Measurements from ENCODE around the gene ZDHHC3. TPM values are rescaled to one million over a fixed set of nuclear protein-coding genes. Genes with fewer than 3 reads are reported as not detected.
A peak's percentile ranks its signal among the peaks of the same experiment; 100 is the strongest.

The ZDHHC3 gene
- total RNA-seq, 1 donor from 2014 or later = 63.4 TPM

DNA sequence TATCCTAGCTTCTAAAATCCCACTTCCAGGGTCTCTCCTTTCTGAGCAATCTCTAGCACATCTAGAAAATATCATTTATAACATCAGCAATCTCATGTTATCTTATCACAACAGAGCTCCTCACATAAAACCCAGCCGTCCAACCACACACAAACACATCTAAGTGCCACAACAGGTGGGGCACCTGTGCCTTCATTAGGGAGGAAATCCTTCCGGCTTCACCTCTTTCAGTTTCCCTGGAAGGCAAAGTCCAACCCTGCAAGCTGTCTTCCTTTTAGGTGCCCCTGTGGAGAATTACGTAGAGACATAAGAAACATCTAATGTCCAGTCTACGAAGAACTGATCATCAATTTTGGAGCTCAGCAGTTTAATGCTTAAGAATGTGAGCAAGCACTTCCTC is 1.6 kb downstream of the ZDHHC3 start:
- Mint-ChIP-seq H3K4me3 (ENCODE audit: unreplicated experiment) (peak overlapping the region; percentile 98), H3K27me3 (ENCODE audit: low read depth) (no peaks in the 10 kb centered on the region), H3K36me3 (ENCODE audit: low read depth) (peaks cover 4% of the 10 kb centered on the region), H3K9me3 (ENCODE audit: low read depth) (no peaks in the 10 kb centered on the region), H3K27ac (ENCODE audit: unreplicated experiment) (no peak overlapping the region), H3K4me1 (ENCODE audit: low read depth) (peaks cover 34% of the 10 kb centered on the region)
- TF ChIP-seq, protein P1, sequence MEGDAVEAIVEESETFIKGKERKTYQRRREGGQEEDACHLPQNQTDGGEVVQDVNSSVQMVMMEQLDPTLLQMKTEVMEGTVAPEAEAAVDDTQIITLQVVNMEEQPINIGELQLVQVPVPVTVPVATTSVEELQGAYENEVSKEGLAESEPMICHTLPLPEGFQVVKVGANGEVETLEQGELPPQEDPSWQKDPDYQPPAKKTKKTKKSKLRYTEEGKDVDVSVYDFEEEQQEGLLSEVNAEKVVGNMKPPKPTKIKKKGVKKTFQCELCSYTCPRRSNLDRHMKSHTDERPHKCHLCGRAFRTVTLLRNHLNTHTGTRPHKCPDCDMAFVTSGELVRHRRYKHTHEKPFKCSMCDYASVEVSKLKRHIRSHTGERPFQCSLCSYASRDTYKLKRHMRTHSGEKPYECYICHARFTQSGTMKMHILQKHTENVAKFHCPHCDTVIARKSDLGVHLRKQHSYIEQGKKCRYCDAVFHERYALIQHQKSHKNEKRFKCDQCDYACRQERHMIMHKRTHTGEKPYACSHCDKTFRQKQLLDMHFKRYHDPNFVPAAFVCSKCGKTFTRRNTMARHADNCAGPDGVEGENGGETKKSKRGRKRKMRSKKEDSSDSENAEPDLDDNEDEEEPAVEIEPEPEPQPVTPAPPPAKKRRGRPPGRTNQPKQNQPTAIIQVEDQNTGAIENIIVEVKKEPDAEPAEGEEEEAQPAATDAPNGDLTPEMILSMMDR (IDR thresholded peaks at IDR 0.05) = no peak
- no peak for DNase-seq (ENCODE audit: low spot score)

DNA sequence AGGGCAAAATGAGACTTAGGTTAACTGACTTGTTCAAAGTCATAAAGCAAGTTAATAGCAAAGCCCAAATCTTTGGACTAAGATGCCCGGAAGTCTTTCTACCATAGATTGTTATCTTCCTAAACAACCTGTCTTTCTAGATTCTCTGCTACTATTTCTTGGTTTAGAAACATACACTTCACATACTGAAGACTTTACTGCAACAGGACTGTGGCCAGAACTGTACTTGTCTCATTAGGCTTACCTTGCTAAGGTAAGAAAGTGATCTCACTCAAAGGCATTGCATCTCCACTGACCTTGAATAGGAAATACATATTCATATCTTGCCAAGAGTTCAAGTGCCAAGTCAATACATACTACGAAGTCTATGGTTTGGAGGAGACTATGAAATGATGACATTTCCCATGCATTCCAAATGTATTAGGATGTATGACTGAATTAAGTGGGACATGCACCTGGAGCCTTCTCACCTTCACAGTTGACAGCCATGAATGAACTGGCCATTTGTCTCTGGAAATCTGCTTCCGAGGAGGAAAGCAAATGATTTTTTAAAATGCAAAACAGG is 5.0 kb downstream of the ZDHHC3 start:
- H3K27ac Mint-ChIP-seq (ENCODE audit: unreplicated experiment) = no peak overlapping the region
- H3K9me3 Mint-ChIP-seq (ENCODE audit: low read depth) = no peaks in the 10 kb centered on the region
- TF ChIP-seq, protein P1 (IDR thresholded peaks at IDR 0.05) = no peak
- peaks cover 14% of the 10 kb centered on the region for H3K4me1 Mint-ChIP-seq (ENCODE audit: low read depth)
- H3K4me3 Mint-ChIP-seq (ENCODE audit: unreplicated experiment) = no peak overlapping the region
- no peaks in the 10 kb centered on the region for H3K27me3 Mint-ChIP-seq (ENCODE audit: low read depth)
- peaks cover 2% of the 10 kb centered on the region for H3K36me3 Mint-ChIP-seq (ENCODE audit: low read depth)
- DNase-seq (ENCODE audit: low spot score) = no peak

DNA sequence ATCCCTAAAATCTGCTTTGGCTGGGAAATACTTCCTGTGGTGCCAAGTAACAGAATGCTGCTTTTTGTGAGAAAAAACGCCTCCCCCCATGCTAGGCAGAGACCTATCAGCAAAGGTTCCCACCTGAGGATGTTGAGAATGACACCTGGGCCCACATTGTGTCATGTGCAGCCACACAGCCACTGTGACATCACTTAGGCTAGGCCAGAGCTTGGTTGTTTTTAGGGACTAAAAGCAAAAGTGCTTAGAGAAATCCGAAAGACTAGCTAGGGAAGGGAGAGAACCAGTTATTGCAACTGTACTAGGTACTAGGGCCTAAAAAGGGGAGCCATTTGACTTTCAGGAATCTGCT is 6.2 kb downstream of the ZDHHC3 start:
- TF ChIP-seq, protein P1 (IDR thresholded peaks at IDR 0.05) = no peak
- H3K4me3 Mint-ChIP-seq (ENCODE audit: unreplicated experiment) = no peak overlapping the region
- H3K27ac Mint-ChIP-seq (ENCODE audit: unreplicated experiment) = no peak overlapping the region
- no peaks in the 10 kb centered on the region for H3K9me3 Mint-ChIP-seq (ENCODE audit: low read depth)
- peaks cover 2% of the 10 kb centered on the region for H3K36me3 Mint-ChIP-seq (ENCODE audit: low read depth)
- peaks cover 8% of the 10 kb centered on the region for H3K4me1 Mint-ChIP-seq (ENCODE audit: low read depth)
- no peaks in the 10 kb centered on the region for H3K27me3 Mint-ChIP-seq (ENCODE audit: low read depth)
- DNase-seq (ENCODE audit: low spot score) = no peak

DNA sequence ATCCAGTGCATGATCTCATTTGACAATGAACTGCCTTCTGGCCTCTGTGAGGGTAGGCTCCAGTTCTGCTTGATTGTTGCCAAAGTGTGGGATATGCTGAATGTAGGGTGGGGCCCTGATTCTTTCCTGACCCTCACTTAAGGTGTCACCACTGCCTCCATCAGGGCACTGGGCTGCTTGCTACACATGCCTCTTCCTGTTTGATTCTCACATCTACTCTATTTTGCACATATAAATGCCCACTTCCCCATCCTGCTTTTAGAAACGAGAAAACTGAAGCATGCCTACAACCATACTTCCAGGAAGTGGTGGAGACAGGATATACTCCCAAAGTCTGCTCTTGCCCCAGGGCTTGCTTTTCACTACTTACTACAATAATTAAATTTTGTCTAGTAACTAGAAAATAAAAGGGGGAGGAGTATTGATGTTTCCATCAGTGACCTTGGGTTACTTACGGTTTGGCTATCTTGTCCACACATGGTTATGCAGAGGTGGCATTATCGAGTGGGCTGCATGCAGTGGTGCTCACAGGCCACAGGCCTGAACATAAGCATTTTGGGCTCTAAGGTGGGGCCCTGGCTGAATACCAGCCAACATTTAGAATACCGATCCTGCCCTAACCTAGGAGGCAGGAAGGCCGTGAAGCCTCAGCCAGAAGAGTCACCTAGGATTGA is 6.7 kb downstream of the ZDHHC3 start:
- Mint-ChIP-seq H3K4me3 (ENCODE audit: unreplicated experiment) (no peak overlapping the region), H3K9me3 (ENCODE audit: low read depth) (no peaks in the 10 kb centered on the region), H3K27ac (ENCODE audit: unreplicated experiment) (no peak overlapping the region), H3K27me3 (ENCODE audit: low read depth) (no peaks in the 10 kb centered on the region), H3K36me3 (ENCODE audit: low read depth) (peaks cover under 1% of the 10 kb centered on the region), H3K4me1 (ENCODE audit: low read depth) (peaks cover 3% of the 10 kb centered on the region)
- no peak for DNase-seq (ENCODE audit: low spot score)
- TF ChIP-seq, protein P1 (IDR thresholded peaks at IDR 0.05) = no peak

DNA sequence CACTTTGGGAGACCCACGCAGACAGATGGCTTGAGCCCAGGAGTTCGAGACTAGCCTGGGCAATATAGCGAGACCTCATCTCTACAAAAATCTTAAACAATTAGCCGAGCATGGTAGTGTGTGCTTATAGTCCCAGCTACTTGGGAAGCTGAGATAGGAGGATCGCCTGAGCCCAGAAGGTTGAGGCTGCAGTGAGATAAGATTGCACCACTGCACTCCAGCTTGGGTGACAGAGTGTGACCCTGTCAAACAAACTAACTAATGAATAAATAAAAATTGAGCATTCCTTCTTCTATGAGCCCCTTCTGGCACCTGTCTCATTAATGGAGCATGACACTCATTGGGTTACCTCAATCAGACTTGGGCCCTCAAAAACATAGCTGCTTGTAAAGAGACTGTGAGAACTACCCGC is 7.5 kb downstream of the ZDHHC3 start:
- no peaks in the 10 kb centered on the region for H3K9me3 Mint-ChIP-seq (ENCODE audit: low read depth)
- no peak for DNase-seq (ENCODE audit: low spot score)
- TF ChIP-seq, protein P1 (IDR thresholded peaks at IDR 0.05) = no peak
- no peak overlapping the region for H3K4me3 Mint-ChIP-seq (ENCODE audit: unreplicated experiment)
- H3K36me3 Mint-ChIP-seq (ENCODE audit: low read depth) = no peaks in the 10 kb centered on the region
- no peak overlapping the region for H3K27ac Mint-ChIP-seq (ENCODE audit: unreplicated experiment)
- H3K27me3 Mint-ChIP-seq (ENCODE audit: low read depth) = no peaks in the 10 kb centered on the region
- H3K4me1 Mint-ChIP-seq (ENCODE audit: low read depth) = peaks cover 3% of the 10 kb centered on the region

Measured in chondrocyte (in vitro differentiated cells).